ENCODE results near the gene ACAN. TPM values are rescaled to one million over a fixed set of nuclear protein-coding genes. Genes with fewer than 3 reads are reported as not detected.

The ACAN gene
- total and polyA plus RNA-seq, 2 donors (not counting 3 experiments of a cell fraction or from before 2014, with no cell fraction given): not detected

DNA sequence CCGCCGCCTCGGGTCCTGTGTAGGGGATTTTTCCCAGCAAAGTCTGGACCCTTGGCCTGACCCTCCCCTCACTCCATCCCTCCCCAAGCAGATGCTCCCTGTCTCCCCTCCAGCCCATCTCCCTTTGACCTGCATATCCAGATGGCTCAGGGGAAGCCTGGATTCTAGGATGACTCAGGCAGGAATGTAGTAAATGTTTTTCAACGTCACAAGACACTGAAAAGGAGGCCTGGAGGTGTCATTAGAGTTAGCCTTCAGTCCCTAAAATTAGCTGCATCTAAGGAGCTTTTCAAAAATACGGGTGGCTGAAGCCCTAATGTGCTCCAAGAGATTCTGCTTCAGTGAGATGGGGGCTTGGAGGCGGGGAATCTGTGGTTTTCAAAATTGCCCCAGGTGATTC, 7.2 kb downstream of the ACAN start:
- POLR2A ChIA-PET: no interaction called here

More for the DNA sequence above, 7.2 kb downstream of the ACAN start:
- FAIRE-seq (no peak), DNase-seq (ENCODE audit: low read depth, low spot score) (no peak)
- TF ChIP-seq POLR2A (IDR thresholded peaks at IDR 0.05; ENCODE audit: low read depth, low read length) (no peak), GATA2 (IDR thresholded peaks at IDR 0.05; ENCODE audit: insufficient read depth, insufficient read length, low read depth, low read length) (no peak), EZH2 (IDR thresholded peaks at IDR 0.05; ENCODE audit: borderline replicate concordance, low read depth, low read length, severe bottlenecking) (no peak), MYC (IDR thresholded peaks at IDR 0.05; ENCODE audit: low read depth, low read length) (no peak), MAX (IDR thresholded peaks at IDR 0.05; ENCODE audit: insufficient read depth, insufficient read length) (no peak), POLR2AphosphoS5 (IDR thresholded peaks at IDR 0.05; ENCODE audit: insufficient read depth, low read depth, low read length) (no peak), FOS (IDR thresholded peaks at IDR 0.05; ENCODE audit: borderline replicate concordance, insufficient read depth, low read length) (no peak)
- TF ChIP-seq, protein P1, sequence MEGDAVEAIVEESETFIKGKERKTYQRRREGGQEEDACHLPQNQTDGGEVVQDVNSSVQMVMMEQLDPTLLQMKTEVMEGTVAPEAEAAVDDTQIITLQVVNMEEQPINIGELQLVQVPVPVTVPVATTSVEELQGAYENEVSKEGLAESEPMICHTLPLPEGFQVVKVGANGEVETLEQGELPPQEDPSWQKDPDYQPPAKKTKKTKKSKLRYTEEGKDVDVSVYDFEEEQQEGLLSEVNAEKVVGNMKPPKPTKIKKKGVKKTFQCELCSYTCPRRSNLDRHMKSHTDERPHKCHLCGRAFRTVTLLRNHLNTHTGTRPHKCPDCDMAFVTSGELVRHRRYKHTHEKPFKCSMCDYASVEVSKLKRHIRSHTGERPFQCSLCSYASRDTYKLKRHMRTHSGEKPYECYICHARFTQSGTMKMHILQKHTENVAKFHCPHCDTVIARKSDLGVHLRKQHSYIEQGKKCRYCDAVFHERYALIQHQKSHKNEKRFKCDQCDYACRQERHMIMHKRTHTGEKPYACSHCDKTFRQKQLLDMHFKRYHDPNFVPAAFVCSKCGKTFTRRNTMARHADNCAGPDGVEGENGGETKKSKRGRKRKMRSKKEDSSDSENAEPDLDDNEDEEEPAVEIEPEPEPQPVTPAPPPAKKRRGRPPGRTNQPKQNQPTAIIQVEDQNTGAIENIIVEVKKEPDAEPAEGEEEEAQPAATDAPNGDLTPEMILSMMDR (IDR thresholded peaks at IDR 0.05; ENCODE audit: extremely low read depth in 1 of 2, insufficient read depth in 1 of 2, low read depth in 1 of 2, low read length in 2 of 2): no peak
- Histone ChIP-seq H3K27ac (ENCODE audit: insufficient read depth, low read depth, low read length) (no peak overlapping the region), H3K4me2 (ENCODE audit: insufficient read depth, low read length) (no peak overlapping the region), H3K9me3 (replicated peaks; ENCODE audit: control insufficient read depth, insufficient read depth, low read length) (no peaks in the 10 kb centered on the region), H3K27me3 (ENCODE audit: control insufficient read depth in 2 of 2, insufficient read depth in 2 of 2, low read length in 2 of 2) (no peaks in the 10 kb centered on the region), H3K9ac (replicated peaks; ENCODE audit: extremely low read depth, insufficient read depth, low read length) (no peak overlapping the region), H3K79me2 (ENCODE audit: control insufficient read depth, insufficient read depth, low read length) (no peaks in the 10 kb centered on the region), H3K4me3 (replicated peaks in 1 of 3; ENCODE audit: insufficient read depth in 1 of 3, low read depth in 1 of 3, low read length in 3 of 3) (no peak overlapping the region), H3K9me1 (replicated peaks; ENCODE audit: control insufficient read depth, extremely low read depth, insufficient read depth, low read length) (no peaks in the 10 kb centered on the region), H2AFZ (ENCODE audit: low read depth, low read length) (no peak overlapping the region), H3K4me1 (ENCODE audit: control insufficient read depth, extremely low read depth, insufficient read depth, low read length) (no peaks in the 10 kb centered on the region), H3K36me3 (ENCODE audit: control insufficient read depth in 2 of 2, extremely low read depth in 1 of 2, insufficient read depth in 2 of 2, low read length in 2 of 2) (no peaks in the 10 kb centered on the region), H4K20me1 (replicated peaks; ENCODE audit: control insufficient read depth, extremely low read depth, insufficient read depth, low read length) (no peaks in the 10 kb centered on the region)
- dilution Hi-C loops (cut with MboI; ENCODE audit: extremely low pct_ligation_motif_present, low sequenced_read_pairs): no loop called here
- CTCF ChIA-PET: no interaction called here
- intact Hi-C loops (cut with micrococcal nuclease): no loop called here
- no TSS peak for BruUV-seq (replicated peaks)
